Mesenchymal stem cell (in vitro differentiated cells and primary cell): ENCODE results near the gene ZNF282.
"Not testable (repeated sequence)": the region's sequence is repeated elsewhere in the genome, so short reads cannot be mapped to it uniquely, and the experiment has no call there.

Source experiments
- DNase-seq: peaks from one replicate; pipeline ENCODE4 v3.0.0-alpha.2; 2013
- H2AFZ ChIP-seq: one replicate; pipeline ENCODE4 v1.6.1; 2013; ENCODE audit warnings: low read depth, mild to moderate bottlenecking, control low read depth, inconsistent platforms, low read length, moderate library complexity
- H2AK5ac ChIP-seq: 2 replicates; pipeline ENCODE4 v1.6.1; 2013; ENCODE audit warnings: low read length, moderate library complexity, mild to moderate bottlenecking, inconsistent platforms; ENCODE audit not compliant: severe bottlenecking
- H2BK120ac ChIP-seq: one replicate; pipeline ENCODE4 v1.6.1; 2013; ENCODE audit warnings: low read depth, mild to moderate bottlenecking, inconsistent platforms, low read length, moderate library complexity
- H2BK12ac ChIP-seq, 2 experiments: one replicate each; pipeline ENCODE4 v1.6.1; 2013; ENCODE audit warnings: inconsistent platforms in 2 of 2, low read length in 2 of 2, mild to moderate bottlenecking in 2 of 2, moderate library complexity in 2 of 2, control low read depth in 1 of 2
- H2BK15ac ChIP-seq: one replicate; pipeline ENCODE4 v1.6.1; 2013; ENCODE audit warnings: mild to moderate bottlenecking, low read depth, inconsistent platforms; ENCODE audit not compliant: poor library complexity, severe bottlenecking
- H2BK5ac ChIP-seq: 2 replicates; pipeline ENCODE4 v1.6.1; 2013; ENCODE audit warnings: low read depth, mild to moderate bottlenecking, low read length, control low read depth, inconsistent platforms; ENCODE audit not compliant: poor library complexity, severe bottlenecking
- H3K14ac ChIP-seq, 2 experiments: one replicate each; pipeline ENCODE4 v1.6.1; 2013; ENCODE audit warnings: inconsistent platforms in 2 of 2, low read length in 2 of 2, control low read depth in 1 of 2, mild to moderate bottlenecking in 1 of 2, moderate library complexity in 1 of 2
- H3K18ac ChIP-seq, 2 experiments: one replicate each; pipeline ENCODE4 v1.6.1; 2013; ENCODE audit warnings: inconsistent platforms in 2 of 2, low read length in 2 of 2, control low read depth in 1 of 2, low read depth in 1 of 2, mild to moderate bottlenecking in 1 of 2
- H3K23ac ChIP-seq, 2 experiments: one replicate each; pipeline ENCODE4 v1.6.1; 2013; ENCODE audit warnings: inconsistent platforms in 2 of 2, low read length in 2 of 2, mild to moderate bottlenecking in 2 of 2, moderate library complexity in 2 of 2, control low read depth in 1 of 2
- H3K27ac ChIP-seq: 2 replicates; pipeline ENCODE4 v1.5.1; 2013; ENCODE audit warnings: mild to moderate bottlenecking, moderate library complexity, low read length, control low read depth, inconsistent platforms; ENCODE audit not compliant: poor library complexity, severe bottlenecking
- H3K27me3 ChIP-seq, 2 experiments: 2 replicates each; pipeline versions ENCODE4 v1.6.1 to v1.7.0; 2013; ENCODE audit warnings: low read length in 2 of 2, mild to moderate bottlenecking in 2 of 2, moderate library complexity in 2 of 2, control low read depth in 1 of 2, inconsistent platforms in 1 of 2; ENCODE audit not compliant: control insufficient read depth in 1 of 2, insufficient read depth in 1 of 2
- H3K36me3 ChIP-seq, 2 experiments: 2 replicates each; pipeline versions ENCODE4 v1.6.1 to v1.7.0; 2013; ENCODE audit warnings: low read length in 2 of 2, control low read depth in 1 of 2, inconsistent platforms in 1 of 2, low read depth in 1 of 2, mild to moderate bottlenecking in 1 of 2; ENCODE audit not compliant: insufficient read depth in 2 of 2, control insufficient read depth in 1 of 2
- H3K4ac ChIP-seq, 2 experiments: one replicate each; pipeline ENCODE4 v1.6.1; 2013; ENCODE audit warnings: inconsistent platforms in 2 of 2, low read length in 2 of 2, mild to moderate bottlenecking in 2 of 2, moderate library complexity in 2 of 2, control low read depth in 1 of 2, low read depth in 1 of 2
- H3K4me1 ChIP-seq: 2 replicates; pipeline ENCODE4 v1.6.1; 2013; ENCODE audit warnings: low read depth, low read length, control low read depth; ENCODE audit not compliant: control insufficient read depth, insufficient read depth
- H3K4me2 ChIP-seq: 2 replicates; pipeline ENCODE4 v1.6.1; 2013; ENCODE audit warnings: low read length, mild to moderate bottlenecking, inconsistent platforms; ENCODE audit not compliant: poor library complexity, severe bottlenecking
- H3K4me3 ChIP-seq, 2 experiments: 2 replicates each; pipeline versions ENCODE4 v1.5.1 to v1.7.0; 2013; ENCODE audit warnings: low read length in 2 of 2, mild to moderate bottlenecking in 2 of 2, control low read depth in 1 of 2, low read depth in 1 of 2; ENCODE audit not compliant: insufficient read depth in 1 of 2
- H3K79me1 ChIP-seq: replicated peaks from 2 replicates; pipeline ENCODE4 v1.6.1; 2013; ENCODE audit warnings: mild to moderate bottlenecking, control low read depth, low read length, inconsistent platforms; ENCODE audit not compliant: poor library complexity, severe bottlenecking
- H3K9ac ChIP-seq: 2 replicates; pipeline ENCODE4 v1.7.0; 2013; ENCODE audit warnings: mild to moderate bottlenecking, low read length, moderate library complexity
- H3K9me3 ChIP-seq: 2 replicates; pipeline ENCODE4 v1.7.0; 2013; ENCODE audit warnings: mild to moderate bottlenecking, low read length; ENCODE audit not compliant: control insufficient read depth
- H4K8ac ChIP-seq: one replicate; pipeline ENCODE4 v1.6.1; 2013; ENCODE audit warnings: inconsistent platforms, mild to moderate bottlenecking, low read length, moderate library complexity
- H4K91ac ChIP-seq: one replicate; pipeline ENCODE4 v1.6.1; 2013; ENCODE audit warnings: mild to moderate bottlenecking, low read length, inconsistent platforms
- WGBS: methylation state at CpG from one replicate; pipeline ENCODE4 v1.1.7; 2013; ENCODE audit warnings: mixed read lengths; 5-methylcytosine and 5-hydroxymethylcytosine counted together

ZNF282 gene

GRCh38 chr7:149225106-149225505 lies 29.8 kb downstream of the ZNF282 start:
- H2BK15ac ChIP-seq, result no peak overlapping the region
- no peak for DNase-seq
- no peak overlapping the region for H2AK5ac ChIP-seq

DNA sequence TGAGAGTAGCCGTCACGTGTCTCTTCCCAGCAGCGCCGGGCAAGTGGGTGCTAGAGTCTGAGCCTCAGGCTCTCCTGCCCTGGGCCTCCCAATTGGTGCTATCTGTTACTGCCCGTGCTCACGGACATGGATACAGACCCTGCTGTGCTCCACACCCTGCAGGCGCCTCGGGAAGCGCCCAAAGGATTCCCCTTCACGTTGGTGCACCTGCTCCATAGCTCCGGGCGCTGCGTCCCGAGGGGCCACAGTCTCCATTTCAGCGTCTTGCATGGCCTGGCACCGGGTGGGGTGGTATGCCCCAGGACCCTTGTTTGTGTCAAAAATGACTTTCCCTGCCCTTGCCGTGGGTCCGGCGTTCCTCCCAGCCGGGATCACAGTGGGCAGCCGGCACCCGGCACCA lies 30.3 kb downstream of the ZNF282 start:
- WGBS, result 96% methylated on average over 22 of the region's 22 CpGs
- DNase-seq, result no peak

More at GRCh38 chr7:149225106-149225505, 29.8 kb downstream of the ZNF282 start:
- H4K91ac ChIP-seq, result no peak overlapping the region
- H3K14ac ChIP-seq, result no peak overlapping the region
- H3K4me1 ChIP-seq, result peaks cover 13% of the 10 kb centered on the region
- no peaks in the 10 kb centered on the region for H3K9me3 ChIP-seq
- H3K4me3 ChIP-seq, result no peak overlapping the region
- H2AFZ ChIP-seq, result no peak overlapping the region
- H3K27ac ChIP-seq, result no peak overlapping the region
- WGBS, result 97% methylated on average over 19 of the region's 19 CpGs
- H2BK120ac ChIP-seq, result no peak overlapping the region
- no peaks in the 10 kb centered on the region for H3K27me3 ChIP-seq
- no peak overlapping the region for H2BK12ac ChIP-seq
- peaks cover 21% of the 10 kb centered on the region for H3K79me1 ChIP-seq
- H2BK5ac ChIP-seq, result no peak overlapping the region
- no peak overlapping the region for H3K9ac ChIP-seq
- H3K18ac ChIP-seq, result no peak overlapping the region
- H3K4ac ChIP-seq, result no peak overlapping the region
- H3K23ac ChIP-seq, result no peak overlapping the region
- peaks cover 44 to 61% of the 10 kb centered on the region in 2 experiments for H3K36me3 ChIP-seq
- no peak overlapping the region for H3K4me2 ChIP-seq
- H4K8ac ChIP-seq, result no peak overlapping the region

DNA sequence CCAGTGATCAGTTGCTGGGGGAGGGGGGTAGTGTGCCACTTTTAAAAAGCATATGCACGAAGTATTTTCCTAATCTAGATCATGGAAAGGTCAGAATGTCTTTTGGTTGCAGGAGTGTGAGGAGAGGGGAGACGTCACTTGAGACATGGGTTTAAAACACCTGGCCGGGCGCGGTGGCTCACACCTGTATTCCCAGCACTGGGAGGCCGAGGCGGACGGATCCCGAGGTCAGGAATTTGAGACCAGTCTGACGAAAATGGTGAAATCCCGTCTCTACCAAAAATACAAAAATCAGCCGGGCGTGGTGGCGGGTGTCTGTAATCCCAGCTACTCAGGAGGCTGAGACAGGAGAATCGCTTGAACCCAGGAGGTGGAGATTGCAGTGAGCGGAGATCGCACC lies 31.0 kb downstream of the ZNF282 start:
- H3K23ac ChIP-seq, H3K9me3 ChIP-seq, H2BK120ac ChIP-seq, H3K9ac ChIP-seq, H4K8ac ChIP-seq, H3K14ac ChIP-seq, H4K91ac ChIP-seq, H2BK5ac ChIP-seq, H3K4me2 ChIP-seq, H3K27ac ChIP-seq, H3K18ac ChIP-seq, H2BK12ac ChIP-seq, H3K4me1 ChIP-seq, H3K27me3 ChIP-seq, H2BK15ac ChIP-seq, H2AFZ ChIP-seq, H2AK5ac ChIP-seq, H3K4me3 ChIP-seq, H3K4ac ChIP-seq, DNase-seq: not testable (repeated sequence)
- WGBS, result 96% methylated on average over 17 of the region's 17 CpGs
- Histone ChIP-seq H3K79me1 (peaks cover 18% of the 10 kb centered on the region), H3K36me3 (peaks cover 34 to 49% of the 10 kb centered on the region in 2 experiments)

More for the DNA sequence above, 30.3 kb downstream of the ZNF282 start:
- no peak overlapping the region for H3K27ac ChIP-seq
- H3K79me1 ChIP-seq, result peaks cover 21% of the 10 kb centered on the region
- no peaks in the 10 kb centered on the region for H3K9me3 ChIP-seq
- peaks cover 9% of the 10 kb centered on the region for H3K4me1 ChIP-seq
- no peak overlapping the region for H2BK5ac ChIP-seq
- no peaks in the 10 kb centered on the region for H3K27me3 ChIP-seq
- no peak overlapping the region for H3K14ac ChIP-seq
- H2AK5ac ChIP-seq, result no peak overlapping the region
- H2BK15ac ChIP-seq, result no peak overlapping the region
- no peak overlapping the region for H2BK12ac ChIP-seq
- no peak overlapping the region for H3K4ac ChIP-seq
- H4K8ac ChIP-seq, result no peak overlapping the region
- no peak overlapping the region for H2BK120ac ChIP-seq
- H3K4me3 ChIP-seq, result no peak overlapping the region
- H3K18ac ChIP-seq, result no peak overlapping the region
- H3K23ac ChIP-seq, result no peak overlapping the region
- no peak overlapping the region for H3K4me2 ChIP-seq
- H3K36me3 ChIP-seq, result peaks cover 39 to 56% of the 10 kb centered on the region in 2 experiments
- no peak overlapping the region for H4K91ac ChIP-seq
- H3K9ac ChIP-seq, result no peak overlapping the region
- H2AFZ ChIP-seq, result no peak overlapping the region

DNA sequence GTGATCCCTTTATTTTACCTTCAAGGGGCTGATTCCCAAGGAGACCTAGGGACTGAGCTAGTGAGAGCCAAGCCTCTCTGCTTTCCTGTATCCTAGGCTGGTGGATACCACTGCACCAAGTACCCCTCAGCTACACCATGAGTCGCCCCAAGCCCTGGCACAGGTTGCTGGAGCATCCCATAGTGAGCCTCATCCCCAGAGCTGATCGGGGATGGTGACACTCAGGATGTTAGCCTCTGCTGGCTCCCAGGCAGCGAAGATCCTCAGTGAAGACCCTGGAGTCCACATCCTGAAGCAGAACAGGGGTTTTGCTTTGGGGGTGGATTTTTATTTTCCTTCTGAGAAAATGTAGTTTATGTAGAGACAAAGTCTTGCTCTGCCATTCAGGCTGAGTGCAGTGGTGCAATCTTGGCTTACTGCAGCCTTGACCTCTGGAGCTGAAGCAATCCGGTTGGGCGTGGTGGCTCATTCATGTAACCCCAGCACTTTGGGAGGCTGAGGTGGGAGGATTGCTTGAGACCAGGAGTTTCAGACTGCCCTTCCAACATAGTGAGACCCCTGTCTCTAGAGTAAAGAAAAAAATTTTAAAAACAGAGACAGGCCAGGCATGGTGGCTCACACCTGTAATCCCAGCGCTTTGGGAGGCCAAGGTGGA lies 31.6 kb downstream of the ZNF282 start:
- Histone ChIP-seq H3K23ac (no peak overlapping the region), H3K79me1 (peaks cover 18% of the 10 kb centered on the region), H3K9me3 (no peaks in the 10 kb centered on the region), H2AFZ (no peak overlapping the region), H4K91ac (no peak overlapping the region), H3K27ac (no peak overlapping the region), H2BK120ac (no peak overlapping the region), H2BK12ac (no peak overlapping the region), H3K9ac (no peak overlapping the region), H3K4me1 (peaks cover 6% of the 10 kb centered on the region), H3K4me3 (no peak overlapping the region), H3K27me3 (no peaks in the 10 kb centered on the region), H2BK15ac (no peak overlapping the region), H3K4ac (no peak overlapping the region), H3K36me3 (peaks cover 29 to 43% of the 10 kb centered on the region in 2 experiments), H3K4me2 (no peak overlapping the region), H2AK5ac (no peak overlapping the region), H2BK5ac (no peak overlapping the region), H4K8ac (no peak overlapping the region), H3K14ac (no peak overlapping the region), H3K18ac (no peak overlapping the region)
- DNase-seq, result no peak
- WGBS, result 72% methylated on average over 6 of the region's 6 CpGs
